Smooth muscle cell (in vitro differentiated cells): ENCODE results near the gene PCDHA3. TPM values are rescaled to one million over a fixed set of nuclear protein-coding genes. Genes with fewer than 3 reads are reported as not detected.
"Not testable (repeated sequence)": the region's sequence is repeated elsewhere in the genome, so short reads cannot be mapped to it uniquely, and the experiment has no call there.

Experiments used
- DNase-seq: peaks from one replicate; lab custom pipeline; 2025; ENCODE audit not compliant: unreplicated experiment; lab: John Stamatoyannopoulos, UW
- H2AFZ ChIP-seq: fragments of 200-600 bp; sonication (generic); 2 replicates; pipeline ENCODE4 v1.6.0; 2016; ENCODE audit warnings: antibody characterized with exemption, low read depth, mild to moderate bottlenecking
- H3F3A ChIP-seq: fragments of 200-600 bp; sonication (generic); 2 replicates; pipeline ENCODE4 v1.6.0; 2017; ENCODE audit warnings: antibody characterized with exemption, low read depth
- H3K27ac ChIP-seq: fragments of 200-600 bp; sonication (generic); 2 replicates; pipeline ENCODE4 v1.5.1; 2016; ENCODE audit warnings: low read depth, mild to moderate bottlenecking
- H3K27me3 ChIP-seq: fragments of 200-600 bp; sonication (generic); 2 replicates; pipeline ENCODE4 v1.6.1; 2016; ENCODE audit warnings: low read depth, mild to moderate bottlenecking
- H3K36me3 ChIP-seq: fragments of 200-600 bp; sonication (generic); 2 replicates; pipeline ENCODE4 v1.5.1; 2016; ENCODE audit warnings: low read depth
- H3K4me1 ChIP-seq: fragments of 200-600 bp; sonication (generic); 2 replicates; pipeline ENCODE4 v1.5.1; 2016; ENCODE audit warnings: low read depth
- H3K4me2 ChIP-seq: fragments of 200-600 bp; sonication (generic); 2 replicates; pipeline ENCODE4 v1.6.0; 2016; ENCODE audit warnings: mild to moderate bottlenecking
- H3K4me3 ChIP-seq: fragments of 200-600 bp; sonication (generic); 2 replicates; pipeline ENCODE4 v1.5.1; 2016; ENCODE audit warnings: mild to moderate bottlenecking
- H3K79me2 ChIP-seq: fragments of 200-600 bp; sonication (generic); 2 replicates; pipeline ENCODE4 v1.6.0; 2016; ENCODE audit warnings: low read depth, mild to moderate bottlenecking
- H3K9ac ChIP-seq: fragments of 200-600 bp; sonication (generic); 2 replicates; pipeline ENCODE4 v1.6.0; 2016; ENCODE audit warnings: low read depth
- H3K9me3 ChIP-seq: fragments of 200-600 bp; sonication (generic); replicated peaks from 2 replicates; pipeline ENCODE4 v1.5.1; 2016; ENCODE audit warnings: low read depth
- H4K20me1 ChIP-seq: fragments of 200-600 bp; sonication (generic); 2 replicates; pipeline ENCODE4 v1.6.0; 2016; ENCODE audit warnings: low read depth
- WGBS: methylation state at CpG from one replicate; pipeline ENCODE4 v1.1.7; 2016; ENCODE audit warnings: low lambda C conversion rate; 5-methylcytosine and 5-hydroxymethylcytosine counted together
- polyA plus RNA-seq: library from polyadenylated mRNA; unstranded; fragments of >200 nt; fragmentation: Nextera tagmentation; extraction: Ambion mirVana; gene quantifications from 2 replicates; pipeline ENCODE4 v1.2.1, GENCODE V29; 2016
- total RNA-seq: library from RNA; depleted of rRNA; stranded (reverse); fragments of >200 nt; gene quantifications from 2 replicates; pipeline ENCODE4 v1.2.3, GENCODE V29; 2014
- TF ChIP-seq, protein P1 (sequence below): fragments of 200-600 bp; sonication (generic); IDR thresholded peaks from 2 replicates; pipeline ENCODE4 v1.5.1; 2017; ENCODE audit warnings: borderline replicate concordance, mild to moderate bottlenecking, antibody characterized with exemption; ENCODE audit not compliant: insufficient read depth, poor library complexity, severe bottlenecking

The PCDHA3 gene
- total and polyA plus RNA-seq, 2 experiments from 2014 or later: 0.89 to 3.2 TPM

DNA sequence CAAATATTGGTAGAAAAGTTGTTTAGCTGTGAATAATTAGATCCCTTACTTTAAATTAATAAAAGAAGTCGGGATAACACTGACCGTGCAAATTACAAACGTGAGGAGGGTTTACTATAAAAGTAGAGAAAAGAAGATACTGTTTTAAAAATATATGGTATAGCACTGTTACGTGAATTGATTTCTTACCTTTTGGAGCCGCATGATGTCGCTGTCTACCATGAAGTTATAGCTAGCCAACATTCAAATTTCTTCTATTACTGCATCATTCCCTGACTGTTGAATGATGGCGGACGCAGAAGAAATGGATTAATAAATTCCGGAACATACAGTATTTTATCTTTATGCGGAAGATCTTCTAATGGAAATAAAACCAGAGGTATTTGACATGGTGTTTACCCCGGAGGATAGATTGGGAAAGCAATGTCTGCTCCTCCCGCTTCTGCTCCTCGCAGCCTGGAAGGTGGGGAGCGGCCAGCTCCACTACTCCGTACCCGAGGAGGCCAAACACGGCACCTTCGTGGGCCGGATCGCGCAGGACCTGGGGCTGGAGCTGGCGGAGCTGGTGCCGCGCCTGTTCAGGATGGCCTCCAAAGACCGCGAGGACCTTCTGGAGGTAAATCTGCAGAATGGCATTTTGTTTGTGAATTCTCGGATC is 27.0 kb downstream of the PCDHA3 start, which contains the start of gene PCDHA6:
TSS of gene PCDHA6 (plus strand) at position 257 of the 658 bp plus-strand sequence. CDS start at position 389, 132 bp downstream.
- H3F3A ChIP-seq: no peaks in the 10 kb centered on the region
- H3K4me1 ChIP-seq: no peaks in the 10 kb centered on the region
- TF ChIP-seq, protein P1, sequence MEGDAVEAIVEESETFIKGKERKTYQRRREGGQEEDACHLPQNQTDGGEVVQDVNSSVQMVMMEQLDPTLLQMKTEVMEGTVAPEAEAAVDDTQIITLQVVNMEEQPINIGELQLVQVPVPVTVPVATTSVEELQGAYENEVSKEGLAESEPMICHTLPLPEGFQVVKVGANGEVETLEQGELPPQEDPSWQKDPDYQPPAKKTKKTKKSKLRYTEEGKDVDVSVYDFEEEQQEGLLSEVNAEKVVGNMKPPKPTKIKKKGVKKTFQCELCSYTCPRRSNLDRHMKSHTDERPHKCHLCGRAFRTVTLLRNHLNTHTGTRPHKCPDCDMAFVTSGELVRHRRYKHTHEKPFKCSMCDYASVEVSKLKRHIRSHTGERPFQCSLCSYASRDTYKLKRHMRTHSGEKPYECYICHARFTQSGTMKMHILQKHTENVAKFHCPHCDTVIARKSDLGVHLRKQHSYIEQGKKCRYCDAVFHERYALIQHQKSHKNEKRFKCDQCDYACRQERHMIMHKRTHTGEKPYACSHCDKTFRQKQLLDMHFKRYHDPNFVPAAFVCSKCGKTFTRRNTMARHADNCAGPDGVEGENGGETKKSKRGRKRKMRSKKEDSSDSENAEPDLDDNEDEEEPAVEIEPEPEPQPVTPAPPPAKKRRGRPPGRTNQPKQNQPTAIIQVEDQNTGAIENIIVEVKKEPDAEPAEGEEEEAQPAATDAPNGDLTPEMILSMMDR: no peak
- no peak for DNase-seq
- H3K79me2 ChIP-seq: no peaks in the 10 kb centered on the region
- no peak within 1 kb of the TSS for H3K9ac ChIP-seq
- H3K27me3 ChIP-seq: no peaks in the 10 kb centered on the region
- H3K4me2 ChIP-seq: no peak within 1 kb of the TSS
- no peak within 1 kb of the TSS for H3K27ac ChIP-seq
- H3K9me3 ChIP-seq: no peaks in the 10 kb centered on the region
- no peaks in the 10 kb centered on the region for H3K36me3 ChIP-seq
- WGBS: 94% methylated on average over 27 of the region's 27 CpGs
- H2AFZ ChIP-seq: no peak within 1 kb of the TSS
- no peaks in the 10 kb centered on the region for H4K20me1 ChIP-seq
- H3K4me3 ChIP-seq: no peak within 1 kb of the TSS

DNA sequence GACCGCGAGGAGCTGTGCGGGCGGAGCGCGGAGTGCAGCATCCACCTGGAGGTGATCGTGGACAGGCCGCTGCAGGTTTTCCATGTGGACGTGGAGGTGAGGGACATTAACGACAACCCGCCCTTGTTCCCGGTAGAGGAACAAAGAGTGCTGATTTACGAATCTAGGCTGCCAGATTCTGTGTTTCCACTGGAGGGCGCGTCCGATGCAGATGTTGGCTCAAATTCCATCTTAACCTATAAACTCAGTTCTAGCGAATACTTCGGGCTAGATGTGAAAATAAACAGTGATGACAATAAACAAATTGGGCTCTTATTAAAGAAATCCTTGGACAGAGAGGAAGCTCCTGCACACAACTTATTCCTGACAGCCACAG is 27.5 kb downstream of the PCDHA3 start:
- H3K36me3 ChIP-seq: no peaks in the 10 kb centered on the region
- no peak overlapping the region for H2AFZ ChIP-seq
- H3K27ac ChIP-seq: no peak overlapping the region
- no peak overlapping the region for H3K4me3 ChIP-seq
- no peak for DNase-seq
- no peaks in the 10 kb centered on the region for H3K79me2 ChIP-seq
- TF ChIP-seq, protein P1: no peak
- H3K4me1 ChIP-seq: no peaks in the 10 kb centered on the region
- H3F3A ChIP-seq: no peaks in the 10 kb centered on the region
- no peaks in the 10 kb centered on the region for H4K20me1 ChIP-seq
- WGBS: 94% methylated on average over 18 of the region's 18 CpGs
- H3K9ac ChIP-seq: no peak overlapping the region
- H3K4me2 ChIP-seq: no peak overlapping the region
- no peaks in the 10 kb centered on the region for H3K9me3 ChIP-seq
- H3K27me3 ChIP-seq: no peaks in the 10 kb centered on the region

DNA sequence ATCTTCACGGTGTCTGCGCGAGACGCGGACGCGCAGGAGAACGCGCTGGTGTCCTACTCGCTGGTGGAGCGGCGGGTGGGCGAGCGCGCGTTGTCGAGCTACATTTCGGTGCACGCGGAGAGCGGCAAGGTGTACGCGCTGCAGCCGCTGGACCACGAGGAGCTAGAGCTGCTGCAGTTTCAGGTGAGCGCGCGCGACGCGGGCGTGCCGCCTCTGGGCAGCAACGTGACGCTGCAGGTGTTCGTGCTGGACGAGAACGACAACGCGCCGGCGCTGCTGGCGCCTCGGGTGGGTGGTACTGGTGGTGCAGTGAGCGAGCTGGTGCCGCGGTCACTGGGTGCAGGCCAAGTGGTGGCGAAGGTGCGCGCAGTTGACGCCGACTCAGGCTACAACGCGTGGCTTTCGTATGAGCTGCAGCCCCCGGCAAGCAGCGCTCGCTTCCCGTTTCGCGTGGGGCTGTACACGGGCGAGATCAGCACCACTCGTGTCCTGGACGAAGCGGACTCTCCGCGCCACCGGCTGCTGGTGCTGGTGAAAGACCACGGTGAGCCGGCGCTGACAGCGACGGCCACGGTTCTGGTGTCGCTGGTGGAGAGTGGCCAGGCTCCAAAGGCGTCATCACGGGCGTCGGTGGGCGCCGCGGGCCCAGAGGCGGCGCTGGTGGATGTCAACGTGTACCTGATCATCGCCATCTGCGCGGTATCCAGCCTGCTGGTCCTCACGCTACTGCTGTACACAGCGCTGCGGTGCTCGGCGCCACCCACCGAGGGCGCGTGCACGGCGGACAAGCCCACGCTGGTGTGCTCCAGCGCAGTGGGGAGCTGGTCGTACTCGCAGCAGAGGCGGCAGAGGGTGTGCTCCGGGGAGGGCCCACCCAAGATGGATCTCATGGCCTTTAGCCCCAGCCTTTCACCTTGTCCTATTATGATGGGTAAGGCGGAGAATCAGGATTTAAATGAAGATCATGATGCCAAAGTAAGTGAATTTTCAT is 28.9 kb downstream of the PCDHA3 start:
- H3K79me2 ChIP-seq, H3K4me3 ChIP-seq, H3K27me3 ChIP-seq, H3K4me1 ChIP-seq, DNase-seq, H3F3A ChIP-seq, H3K4me2 ChIP-seq, H4K20me1 ChIP-seq, H3K36me3 ChIP-seq, H3K9ac ChIP-seq, H3K27ac ChIP-seq, H2AFZ ChIP-seq, H3K9me3 ChIP-seq: not testable (repeated sequence)
- WGBS: 99% methylated on average over 100 of the region's 106 CpGs

DNA sequence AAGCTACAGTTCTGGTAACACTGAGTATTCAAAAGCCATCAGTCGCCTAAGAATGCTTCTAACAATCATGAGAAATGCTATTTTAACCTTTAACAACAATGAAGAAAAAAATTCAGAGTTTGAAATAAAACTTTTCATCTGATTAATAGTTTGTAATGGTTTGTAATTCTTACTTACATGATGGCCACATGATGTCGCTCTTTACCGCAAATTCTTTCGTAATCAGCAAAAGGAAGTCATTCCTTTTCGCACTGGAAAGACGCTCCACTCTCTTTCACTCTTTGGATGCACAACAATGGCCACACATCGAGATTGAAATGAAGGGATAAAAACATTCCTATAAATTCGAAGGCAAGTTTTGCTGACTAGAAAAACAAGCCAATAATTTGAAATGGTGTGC is 33.1 kb downstream of the PCDHA3 start, which contains the start of gene PCDHA7:
TSS of gene PCDHA7 (plus strand) at position 277 of the 400 bp plus-strand sequence. CDS start at position 392, 115 bp downstream.
- WGBS: 88% methylated on average over 8 of the region's 8 CpGs
- Histone ChIP-seq H3K4me3 (peak within 1 kb of the TSS; percentile 15), H4K20me1 (no peaks in the 10 kb centered on the region), H3K27ac (no peak within 1 kb of the TSS), H3F3A (no peaks in the 10 kb centered on the region), H3K4me1 (no peaks in the 10 kb centered on the region), H3K27me3 (no peaks in the 10 kb centered on the region), H3K4me2 (no peak within 1 kb of the TSS), H3K79me2 (no peaks in the 10 kb centered on the region), H2AFZ (no peak within 1 kb of the TSS), H3K9me3 (no peaks in the 10 kb centered on the region), H3K9ac (no peak within 1 kb of the TSS), H3K36me3 (no peaks in the 10 kb centered on the region)
- TF ChIP-seq, protein P1: no peak
- DNase-seq: no peak

DNA sequence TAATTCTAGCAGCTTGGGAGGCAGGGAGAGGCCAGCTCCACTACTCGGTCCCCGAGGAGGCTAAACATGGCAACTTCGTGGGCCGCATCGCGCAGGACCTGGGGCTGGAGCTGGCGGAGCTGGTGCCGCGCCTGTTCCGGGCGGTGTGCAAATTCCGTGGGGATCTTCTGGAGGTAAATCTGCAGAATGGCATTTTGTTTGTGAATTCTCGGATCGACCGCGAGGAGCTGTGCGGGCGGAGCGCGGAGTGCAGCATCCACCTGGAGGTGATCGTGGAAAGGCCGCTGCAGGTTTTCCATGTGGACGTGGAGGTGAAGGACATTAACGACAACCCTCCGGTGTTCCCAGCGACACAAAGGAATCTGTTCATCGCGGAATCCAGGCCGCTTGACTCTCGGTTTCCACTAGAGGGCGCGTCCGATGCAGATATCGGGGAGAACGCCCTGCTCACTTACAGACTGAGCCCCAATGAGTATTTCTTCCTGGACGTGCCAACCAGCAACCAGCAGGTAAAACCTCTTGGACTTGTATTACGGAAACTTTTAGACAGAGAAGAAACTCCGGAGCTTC is 33.7 kb downstream of the PCDHA3 start:
- H4K20me1 ChIP-seq, H2AFZ ChIP-seq, H3K9me3 ChIP-seq, H3K27ac ChIP-seq, H3K9ac ChIP-seq, DNase-seq, H3K36me3 ChIP-seq, H3F3A ChIP-seq, H3K4me1 ChIP-seq, H3K4me2 ChIP-seq, H3K27me3 ChIP-seq, H3K79me2 ChIP-seq: not testable (repeated sequence)
- peak overlapping the region; percentile 15 for H3K4me3 ChIP-seq
- 80% methylated on average over 29 of the region's 38 CpGs for WGBS
